DND-41 (cell line): ENCODE results near the gene PDE3A.

Experiments
- CTCF ChIP-seq: IDR thresholded peaks from 2 replicates; pipeline ENCODE4 v1.5.1; 2012; ENCODE audit warnings: borderline replicate concordance, low read length, moderate library complexity, mild to moderate bottlenecking; ENCODE audit not compliant: poor library complexity, severe bottlenecking; ENCODE audit errors: extremely low read depth
- EZH2 ChIP-seq: IDR thresholded peaks from 3 replicates; pipeline ENCODE4 v1.6.1; 2012; ENCODE audit warnings: borderline replicate concordance, low read depth, mild to moderate bottlenecking, moderate library complexity, low read length, inconsistent platforms; ENCODE audit not compliant: severe bottlenecking

DNA sequence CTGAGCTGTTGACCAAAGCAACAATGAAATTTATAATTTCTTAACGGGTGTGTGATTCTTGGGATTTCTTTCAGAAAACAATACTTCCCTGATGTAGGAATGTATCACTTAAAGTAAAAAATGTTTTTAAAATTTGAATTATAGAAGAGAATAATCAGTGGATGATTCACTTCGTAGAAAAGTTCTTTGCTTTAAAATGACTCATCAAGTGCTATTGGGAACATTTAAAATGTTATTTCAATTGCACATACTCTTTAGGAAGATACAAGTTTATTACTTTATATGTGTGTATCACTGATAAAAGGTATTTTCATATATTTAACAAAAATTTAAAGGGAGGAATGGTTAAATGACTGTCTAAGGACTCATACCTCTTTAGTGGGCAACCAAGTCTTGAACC is 155.3 kb downstream of the PDE3A start:
- TF ChIP-seq CTCF: no peak
- TF ChIP-seq EZH2: no peak
